Stimulated activated CD8-positive, alpha-beta memory T cell treated with anti-CD3 and anti-CD28 coated beads, Interleukin-12 subunit alpha, Interleukin-12 subunit beta, amount 100 ng/mL, for 1 hour (primary cell): ENCODE data around the gene RRAGC.

Experiments
- DNase-seq: peaks from one replicate; pipeline ENCODE4 v3.0.0-alpha.2; 2020; ENCODE audit warnings: low read depth

RRAGC gene, protein sequence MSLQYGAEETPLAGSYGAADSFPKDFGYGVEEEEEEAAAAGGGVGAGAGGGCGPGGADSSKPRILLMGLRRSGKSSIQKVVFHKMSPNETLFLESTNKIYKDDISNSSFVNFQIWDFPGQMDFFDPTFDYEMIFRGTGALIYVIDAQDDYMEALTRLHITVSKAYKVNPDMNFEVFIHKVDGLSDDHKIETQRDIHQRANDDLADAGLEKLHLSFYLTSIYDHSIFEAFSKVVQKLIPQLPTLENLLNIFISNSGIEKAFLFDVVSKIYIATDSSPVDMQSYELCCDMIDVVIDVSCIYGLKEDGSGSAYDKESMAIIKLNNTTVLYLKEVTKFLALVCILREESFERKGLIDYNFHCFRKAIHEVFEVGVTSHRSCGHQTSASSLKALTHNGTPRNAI

GRCh38 chr1:38859561-38860453, at the start of gene RRAGC:
Gene RRAGC, minus strand, starts transcription at chr1:38859772. Its CDS starts 126 bp downstream, at chr1:38859646.
- peak; percentile 98 for DNase-seq

DNA sequence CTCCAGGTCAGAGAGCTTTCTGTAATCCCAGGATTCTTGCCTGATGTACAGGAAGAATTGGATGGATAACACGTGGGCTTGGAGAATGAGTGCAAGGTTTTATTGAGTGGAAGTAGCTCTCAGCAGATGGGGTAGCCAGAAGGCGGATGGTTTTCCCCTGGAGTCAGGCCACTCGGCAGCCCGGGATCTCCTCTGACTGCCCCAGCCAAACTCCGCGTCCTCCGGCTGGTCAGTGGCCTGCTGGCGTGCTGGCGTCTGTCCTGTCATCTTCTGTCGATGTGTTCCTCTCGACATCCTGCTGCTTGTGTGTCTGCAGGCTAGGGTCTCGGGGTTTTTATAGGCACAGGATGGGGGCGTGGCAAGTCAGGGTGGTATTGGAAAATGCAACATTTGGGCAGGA, 49.2 kb upstream of the RRAGC start:
- DNase-seq = no peak

DNA sequence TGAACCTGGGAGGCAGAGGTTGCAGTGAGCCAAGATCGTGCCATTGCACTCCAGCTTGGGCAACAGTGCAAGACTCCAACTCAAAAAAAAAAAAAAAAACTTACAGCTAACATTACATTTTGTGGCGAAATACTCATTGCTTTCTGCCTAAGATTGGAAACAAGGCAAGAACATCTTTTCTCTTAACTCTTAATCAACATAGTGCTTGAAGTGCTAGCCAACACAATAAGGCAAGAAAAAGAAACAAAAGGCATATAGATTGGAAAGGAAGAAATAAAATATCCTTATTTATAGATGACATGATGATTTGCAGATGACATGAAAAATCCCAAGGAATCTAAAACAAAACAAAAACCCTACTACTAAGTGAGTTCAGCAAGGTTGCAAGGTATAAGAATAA, 46.4 kb upstream of the RRAGC start:
- DNase-seq = no peak

DNA sequence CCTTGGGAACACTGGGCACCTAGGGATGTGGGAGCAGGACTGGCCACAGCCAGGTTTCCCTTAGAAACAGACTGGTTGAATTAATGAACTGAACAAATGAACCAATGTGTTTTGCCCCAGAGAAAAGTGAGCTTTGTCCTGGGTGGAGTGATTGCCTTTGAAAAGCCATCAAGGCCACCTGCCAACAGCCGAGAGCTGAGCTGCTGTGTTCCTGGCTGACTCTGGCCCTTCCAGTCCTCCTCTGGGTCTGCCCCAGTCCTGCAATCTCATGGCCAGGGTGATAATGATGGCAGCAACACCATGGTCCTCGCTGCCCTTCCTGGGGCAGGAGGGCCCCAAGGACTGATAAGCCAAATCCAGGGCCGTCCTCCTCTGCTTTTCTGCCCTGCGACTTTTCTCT, 40.0 kb upstream of the RRAGC start:
- DNase-seq = no peak

- no peak for DNase-seq
Observed at GRCh38 chr1:38898653-38899230, 39.2 kb upstream of the RRAGC start.

- DNase-seq = no peak
Observed at GRCh38 chr1:38896169-38896568, 36.6 kb upstream of the RRAGC start.

DNA sequence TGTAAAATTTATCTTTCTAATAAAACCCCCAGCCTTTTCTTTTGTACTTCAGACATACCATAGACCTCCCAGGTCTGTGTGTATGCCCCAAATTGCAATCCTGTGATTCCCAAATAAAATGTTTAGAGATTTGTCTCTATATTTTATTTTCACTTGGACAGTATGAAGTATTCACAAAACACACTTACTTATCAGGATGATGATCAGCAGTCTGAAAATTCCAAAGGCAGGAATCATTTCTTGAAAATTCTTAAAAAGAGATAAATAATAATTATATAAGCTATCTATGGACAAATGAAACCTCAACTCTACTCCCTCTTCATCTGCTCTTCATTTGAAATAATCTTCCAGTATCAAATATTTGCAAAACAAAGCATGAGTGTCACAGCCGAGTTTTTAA, 33.4 kb upstream of the RRAGC start:
- DNase-seq = no peak

GRCh38 chr1:38891753-38892152, 32.2 kb upstream of the RRAGC start:
- no peak for DNase-seq

GRCh38 chr1:38889589-38889988, 30.0 kb upstream of the RRAGC start:
- DNase-seq = no peak

DNA sequence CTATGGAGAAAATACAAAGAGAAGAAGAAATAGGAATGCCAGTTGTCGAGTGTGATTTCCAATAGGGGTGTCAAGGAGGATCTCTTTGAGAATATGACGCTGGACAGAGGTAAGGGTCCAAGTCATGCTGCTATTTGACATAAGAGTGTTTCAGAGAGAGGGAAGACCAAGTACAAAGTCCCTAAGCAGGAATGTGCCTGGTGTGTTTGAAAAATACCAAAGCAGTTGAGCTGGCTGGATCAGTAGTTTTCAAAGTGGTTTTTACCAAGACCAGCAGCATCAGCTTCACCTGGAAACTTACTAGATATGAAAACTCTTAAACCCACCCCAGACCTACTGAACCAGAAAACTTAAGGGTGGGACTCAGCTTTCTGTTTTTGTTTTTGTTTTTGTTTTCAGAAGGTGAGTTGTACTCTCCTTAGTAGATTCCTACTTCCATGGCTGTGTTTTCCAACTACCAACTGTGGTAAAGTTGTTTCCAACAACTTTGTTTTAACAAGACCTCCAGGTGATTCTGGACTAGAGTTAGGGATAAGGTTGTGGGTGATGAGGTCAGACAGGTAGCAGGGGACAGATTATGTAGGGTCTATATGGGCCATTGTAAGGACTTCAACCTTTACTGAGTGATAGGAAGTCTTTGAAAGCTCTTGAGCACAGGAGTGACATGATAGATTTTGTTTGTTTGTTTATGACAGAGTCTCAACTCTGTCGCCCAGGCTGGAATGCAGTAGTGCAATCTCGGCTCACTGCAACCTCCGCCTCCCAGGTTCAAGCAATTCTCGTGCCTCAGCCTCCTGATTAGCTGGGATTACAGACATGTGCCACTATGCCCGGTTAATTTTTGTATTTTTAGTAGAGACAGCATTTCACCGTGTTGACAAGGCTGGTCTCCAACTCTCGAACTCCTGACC, 29.1 kb upstream of the RRAGC start:
- DNase-seq = no peak

- DNase-seq = no peak
Observed at GRCh38 chr1:38885092-38885491, 25.5 kb upstream of the RRAGC start.

DNA sequence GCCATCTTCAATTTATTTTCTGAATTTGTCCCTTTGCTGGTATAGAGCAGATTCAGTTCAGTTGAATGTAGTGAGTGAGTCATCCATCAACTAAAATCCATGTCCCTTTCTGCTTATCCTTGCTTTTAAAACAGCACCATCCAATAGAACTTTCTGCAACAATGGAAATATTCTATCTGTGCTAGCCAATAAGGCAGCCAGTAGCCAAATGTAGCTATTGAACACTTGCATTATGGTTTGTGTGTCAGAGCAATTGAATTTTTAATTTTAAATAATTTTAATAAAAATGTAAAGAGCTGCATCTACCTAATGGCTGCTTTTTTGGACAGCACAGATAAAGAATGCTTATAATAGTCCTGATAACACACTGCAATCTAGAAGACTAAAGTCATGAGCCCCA, 21.9 kb upstream of the RRAGC start, which contains the start of gene GJA9:
TSS of gene GJA9 (minus strand) at position 101 of the 400 bp plus-strand sequence. CDS start 5,489 bp downstream, outside the sequence.
- DNase-seq = no peak

GRCh38 chr1:38875811-38876210, 16.2 kb upstream of the RRAGC start:
- no peak for DNase-seq

- peak; percentile 93 for DNase-seq
Observed at GRCh38 chr1:38873027-38873969, 13.7 kb upstream of the RRAGC start, which contains the start of gene MYCBP. Gene MYCBP, minus strand, starts transcription at chr1:38873348. Its CDS starts 43 bp downstream, at chr1:38873305.

GRCh38 chr1:38872401-38873026, 12.9 kb upstream of the RRAGC start:
- peak; percentile 5 for DNase-seq

DNA sequence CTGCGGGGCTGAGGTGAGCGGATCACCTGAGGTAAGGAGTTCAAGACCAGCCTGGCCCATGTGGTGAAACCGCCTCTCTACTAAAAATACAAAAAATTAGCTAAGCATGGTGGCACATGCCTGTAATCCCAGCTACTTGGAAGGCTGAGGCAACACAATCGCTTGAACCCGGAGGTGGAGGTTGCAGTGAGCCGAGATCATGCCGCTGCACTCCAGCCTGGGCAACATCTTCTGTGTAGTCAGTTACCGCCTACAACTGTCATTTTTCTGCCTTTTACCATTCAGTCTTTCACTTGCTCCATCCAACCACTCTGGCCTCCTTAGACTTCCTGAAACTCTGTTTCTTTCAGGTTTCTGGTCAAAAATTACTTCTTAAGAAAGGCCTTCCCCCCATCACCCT, 11.4 kb upstream of the RRAGC start:
- DNase-seq = no peak

DNA sequence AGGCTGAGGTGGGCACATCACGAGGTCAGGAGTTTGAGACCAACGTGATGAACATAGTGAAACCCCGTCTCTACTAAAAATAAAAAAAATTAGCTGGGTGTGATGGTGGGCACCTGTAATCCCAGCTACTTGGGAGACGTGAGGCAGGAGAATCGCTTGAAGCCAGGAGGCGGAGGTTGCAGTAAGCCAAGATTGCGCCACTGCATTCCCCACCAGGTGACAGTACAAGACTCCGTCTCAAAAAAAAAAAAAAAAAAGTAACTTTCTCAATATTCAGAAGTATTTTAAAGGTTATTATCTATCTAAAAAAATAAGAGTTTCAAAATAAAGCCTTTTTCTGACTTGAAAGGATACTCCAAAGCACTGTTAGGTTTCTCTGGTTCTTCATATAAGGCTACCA, 7.6 kb upstream of the RRAGC start:
- DNase-seq = no peak

- no peak for DNase-seq
Observed at GRCh38 chr1:38865112-38865715, 5.6 kb upstream of the RRAGC start.

- DNase-seq = no peak
Observed at GRCh38 chr1:38860454-38860795, 853 bp upstream of the RRAGC start.
